Fibroblast of lung (primary cell): ENCODE measurements around the gene DGAT2L6. TPM values are rescaled to one million over a fixed set of nuclear protein-coding genes. Genes with fewer than 3 reads are reported as not detected.

Experiments used
- DNase-seq, 2 donors: peaks; one replicate each; pipeline versions ENCODE4 v3.0.0 to v3.0.0-alpha.2; 2010; ENCODE audit warnings: low read depth in 2 of 2
- H2AFZ ChIP-seq: 2 replicates; pipeline ENCODE4 v1.5.1; 2012; ENCODE audit warnings: low read length, control low read depth, inconsistent platforms
- H3K27ac ChIP-seq: 2 replicates; pipeline ENCODE4 v1.5.1; 2011; ENCODE audit warnings: low read length, control low read depth; ENCODE audit not compliant: insufficient read depth
- H3K27me3 ChIP-seq: 2 replicates; pipeline ENCODE4 v1.5.1; 2011; ENCODE audit warnings: mild to moderate bottlenecking, low read length; ENCODE audit not compliant: control insufficient read depth, insufficient read depth
- H3K36me3 ChIP-seq: 2 replicates; pipeline ENCODE4 v1.5.1; 2011; ENCODE audit warnings: low read length; ENCODE audit not compliant: control insufficient read depth, insufficient read depth
- H3K4me1 ChIP-seq: 2 replicates; pipeline ENCODE4 v1.5.1; 2011; ENCODE audit warnings: low read length; ENCODE audit not compliant: control insufficient read depth, insufficient read depth; ENCODE audit errors: extremely low read depth
- H3K4me2 ChIP-seq: 2 replicates; pipeline ENCODE4 v1.5.1; 2011; ENCODE audit warnings: low read length, control low read depth; ENCODE audit not compliant: insufficient read depth; ENCODE audit errors: extremely low read depth
- H3K4me3 ChIP-seq, 4 experiments: fragments of 200-600 bp in 1 of 4; sonication (generic) in 1 of 4; replicated peaks in 1 of 4; 2 replicates each; pipeline ENCODE4 v1.5.1; 2011 to 2016; ENCODE audit warnings: low read length in 4 of 4, low read depth in 3 of 4, mild to moderate bottlenecking in 3 of 4, control low read depth in 2 of 4, inconsistent platforms in 1 of 4, mixed read lengths in 1 of 4; ENCODE audit not compliant: insufficient read depth in 1 of 4; ENCODE audit errors: control extremely low read depth in 1 of 4
- H3K79me2 ChIP-seq: 2 replicates; pipeline ENCODE4 v1.5.1; 2012; ENCODE audit warnings: mild to moderate bottlenecking, low read length, inconsistent platforms; ENCODE audit not compliant: control insufficient read depth, insufficient read depth
- H3K9ac ChIP-seq: 2 replicates; pipeline ENCODE4 v1.5.1; 2011; ENCODE audit warnings: mild to moderate bottlenecking, low read length, control low read depth; ENCODE audit not compliant: insufficient read depth
- H3K9me3 ChIP-seq: 2 replicates; pipeline ENCODE4 v1.5.1; 2012; ENCODE audit warnings: low read depth, low read length; ENCODE audit not compliant: control insufficient read depth, insufficient read depth
- H4K20me1 ChIP-seq: 2 replicates; pipeline ENCODE4 v1.5.1; 2011; ENCODE audit warnings: low read length; ENCODE audit not compliant: control insufficient read depth, insufficient read depth; ENCODE audit errors: extremely low read depth
- EZH2 ChIP-seq: IDR thresholded peaks from 2 replicates; pipeline ENCODE4 v1.5.1; 2012; ENCODE audit warnings: low read length, control low read depth, mild to moderate bottlenecking; ENCODE audit errors: missing control alignments
- polyA plus RNA-seq, 2 donors: library from polyadenylated mRNA; depleted of rRNA in 1 of 2; stranded (reverse) in 1 of 2; unstranded in 1 of 2; fragments of >200 nt; gene quantifications; 2 replicates each; pipeline ENCODE4 v1.2.1, GENCODE V29; 2011 to 2012; ENCODE audit warnings: missing spikeins in 1 of 2
- total RNA-seq: library from RNA; depleted of rRNA; stranded (reverse); fragments of >200 nt; gene quantifications from 2 replicates; pipeline ENCODE4 v1.2.1, GENCODE V29; 2014
- TF ChIP-seq, protein P1 (sequence below), 2 donors: IDR thresholded peaks in 1 of 2; conservative IDR thresholded peaks in 1 of 2; 1 replicate in 1 of 2; 2 replicates in 1 of 2; pipeline ENCODE4 v1.5.1; 2011 to 2012; ENCODE audit warnings: low read length in 2 of 2, control low read depth in 1 of 2, inconsistent platforms in 1 of 2, low read depth in 1 of 2, mild to moderate bottlenecking in 1 of 2

DGAT2L6 gene
- total and polyA plus RNA-seq, 2 donors (not counting 1 experiment from before 2014, with no cell fraction given) = not detected

DNA sequence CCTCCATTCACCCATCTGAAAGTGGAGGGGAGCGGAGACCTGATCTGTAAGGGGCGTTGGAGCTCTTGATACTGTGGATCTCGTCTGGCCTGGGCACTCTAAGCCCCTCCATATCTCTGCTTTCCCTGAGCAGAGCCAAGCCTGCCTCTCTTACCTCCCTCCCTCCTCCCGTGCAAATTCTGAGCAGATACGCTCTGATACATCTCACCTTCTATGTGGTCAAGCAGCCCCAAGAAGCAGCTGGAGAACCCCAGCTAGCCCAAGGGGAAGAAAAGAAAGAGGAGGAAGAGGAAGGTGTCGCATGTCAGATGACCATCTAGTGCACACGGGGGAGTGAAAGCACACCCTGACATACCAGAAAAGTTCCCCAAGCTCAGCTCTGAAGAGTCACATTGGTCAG lies 1.9 kb upstream of the DGAT2L6 start:
- DNase-seq = no peak
- H3K4me2 ChIP-seq = no peak overlapping the region
- no peak overlapping the region for H3K4me3 ChIP-seq
- H3K9me3 ChIP-seq = no peaks in the 10 kb centered on the region
- H2AFZ ChIP-seq = no peak overlapping the region
- no peaks in the 10 kb centered on the region for H3K79me2 ChIP-seq
- no peaks in the 10 kb centered on the region for H3K36me3 ChIP-seq
- TF ChIP-seq, protein P1, sequence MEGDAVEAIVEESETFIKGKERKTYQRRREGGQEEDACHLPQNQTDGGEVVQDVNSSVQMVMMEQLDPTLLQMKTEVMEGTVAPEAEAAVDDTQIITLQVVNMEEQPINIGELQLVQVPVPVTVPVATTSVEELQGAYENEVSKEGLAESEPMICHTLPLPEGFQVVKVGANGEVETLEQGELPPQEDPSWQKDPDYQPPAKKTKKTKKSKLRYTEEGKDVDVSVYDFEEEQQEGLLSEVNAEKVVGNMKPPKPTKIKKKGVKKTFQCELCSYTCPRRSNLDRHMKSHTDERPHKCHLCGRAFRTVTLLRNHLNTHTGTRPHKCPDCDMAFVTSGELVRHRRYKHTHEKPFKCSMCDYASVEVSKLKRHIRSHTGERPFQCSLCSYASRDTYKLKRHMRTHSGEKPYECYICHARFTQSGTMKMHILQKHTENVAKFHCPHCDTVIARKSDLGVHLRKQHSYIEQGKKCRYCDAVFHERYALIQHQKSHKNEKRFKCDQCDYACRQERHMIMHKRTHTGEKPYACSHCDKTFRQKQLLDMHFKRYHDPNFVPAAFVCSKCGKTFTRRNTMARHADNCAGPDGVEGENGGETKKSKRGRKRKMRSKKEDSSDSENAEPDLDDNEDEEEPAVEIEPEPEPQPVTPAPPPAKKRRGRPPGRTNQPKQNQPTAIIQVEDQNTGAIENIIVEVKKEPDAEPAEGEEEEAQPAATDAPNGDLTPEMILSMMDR (conservative IDR thresholded peaks at IDR 0.05 in 1 of 2, IDR thresholded peaks at IDR 0.05 in 1 of 2; ENCODE audit: low read depth in 1 of 2, low read length in 2 of 2) = no peak
- TF ChIP-seq EZH2 = no peak
- no peaks in the 10 kb centered on the region for H3K27me3 ChIP-seq
- no peaks in the 10 kb centered on the region for H4K20me1 ChIP-seq
- H3K4me1 ChIP-seq = no peaks in the 10 kb centered on the region
- H3K27ac ChIP-seq = no peak overlapping the region
- no peak overlapping the region for H3K9ac ChIP-seq

DNA sequence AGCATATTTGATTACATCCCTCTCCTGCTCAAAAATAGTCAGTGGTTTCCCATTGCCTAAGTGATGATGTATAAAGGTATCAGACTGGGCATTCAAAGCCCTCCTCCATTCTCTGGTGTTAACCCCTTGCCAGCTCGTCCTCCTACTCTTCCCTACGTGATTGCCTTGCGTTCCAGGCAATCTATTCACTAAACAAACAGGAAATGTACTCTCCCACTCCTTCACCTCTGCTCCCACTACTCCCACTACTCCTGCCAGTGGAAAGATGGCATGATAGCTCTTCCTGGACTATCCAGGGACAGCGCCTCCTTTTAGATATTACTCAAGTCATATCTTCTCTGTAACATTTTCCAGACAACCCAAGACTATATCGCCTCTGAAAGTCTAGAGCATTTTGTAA lies 5.8 kb downstream of the DGAT2L6 start:
- Histone ChIP-seq H3K79me2 (no peaks in the 10 kb centered on the region), H3K9ac (no peak overlapping the region), H3K36me3 (no peaks in the 10 kb centered on the region), H3K27ac (no peak overlapping the region), H3K4me3 (no peak overlapping the region), H3K27me3 (no peaks in the 10 kb centered on the region), H2AFZ (no peak overlapping the region), H3K4me2 (no peak overlapping the region), H3K4me1 (no peaks in the 10 kb centered on the region), H3K9me3 (no peaks in the 10 kb centered on the region), H4K20me1 (no peaks in the 10 kb centered on the region)
- peak in 1 of 2 donors; percentile 27 for DNase-seq
- no peak for TF ChIP-seq EZH2
- TF ChIP-seq, protein P1 (conservative IDR thresholded peaks at IDR 0.05 in 1 of 2, IDR thresholded peaks at IDR 0.05 in 1 of 2; ENCODE audit: low read depth in 1 of 2, low read length in 2 of 2) = no peak

DNA sequence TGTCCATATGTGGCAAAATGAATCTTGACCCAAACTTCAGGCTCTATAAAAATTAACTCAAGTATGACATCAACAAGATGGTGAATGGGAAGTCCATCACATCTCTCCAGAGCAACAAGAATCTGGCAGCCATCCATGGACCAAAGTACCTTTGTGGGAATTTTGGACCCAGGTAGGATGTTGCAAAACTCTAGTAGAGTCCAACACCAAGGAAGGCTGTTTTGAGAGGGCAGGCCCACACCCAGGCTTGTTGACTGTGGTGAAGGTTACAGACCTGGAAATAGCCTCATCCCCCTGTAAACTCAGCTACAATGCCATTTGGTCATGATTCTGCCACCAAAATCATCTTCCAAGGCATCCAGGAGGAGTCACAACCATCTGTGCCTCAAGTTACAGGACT lies 12.9 kb downstream of the DGAT2L6 start:
- H3K27me3 ChIP-seq = no peaks in the 10 kb centered on the region
- no peak overlapping the region for H2AFZ ChIP-seq
- no peak overlapping the region for H3K4me3 ChIP-seq
- no peaks in the 10 kb centered on the region for H3K36me3 ChIP-seq
- no peak overlapping the region for H3K27ac ChIP-seq
- H4K20me1 ChIP-seq = no peaks in the 10 kb centered on the region
- no peak overlapping the region for H3K4me2 ChIP-seq
- DNase-seq = no peak
- no peaks in the 10 kb centered on the region for H3K4me1 ChIP-seq
- H3K9ac ChIP-seq = no peak overlapping the region
- no peaks in the 10 kb centered on the region for H3K79me2 ChIP-seq
- no peaks in the 10 kb centered on the region for H3K9me3 ChIP-seq
- TF ChIP-seq EZH2 = no peak
- TF ChIP-seq, protein P1 (conservative IDR thresholded peaks at IDR 0.05 in 1 of 2, IDR thresholded peaks at IDR 0.05 in 1 of 2; ENCODE audit: low read depth in 1 of 2, low read length in 2 of 2) = no peak
